PC-3 (cell line): ENCODE data around the gene MGMT.

Experiments used
- EZH2 ChIP-seq: fragments of 300-600 bp; sonication (generic); IDR thresholded peaks from one replicate; pipeline ENCODE4 v1.6.1; 2017; ENCODE audit warnings: antibody characterized with exemption, mild to moderate bottlenecking, low read length; ENCODE audit not compliant: unreplicated experiment
- TF ChIP-seq, protein P1 (sequence below): fragments of 300-600 bp; sonication (generic); conservative IDR thresholded peaks from 2 replicates; pipeline ENCODE4 v1.5.1; 2017; ENCODE audit warnings: antibody characterized with exemption, low read depth, mild to moderate bottlenecking, low read length

DNA sequence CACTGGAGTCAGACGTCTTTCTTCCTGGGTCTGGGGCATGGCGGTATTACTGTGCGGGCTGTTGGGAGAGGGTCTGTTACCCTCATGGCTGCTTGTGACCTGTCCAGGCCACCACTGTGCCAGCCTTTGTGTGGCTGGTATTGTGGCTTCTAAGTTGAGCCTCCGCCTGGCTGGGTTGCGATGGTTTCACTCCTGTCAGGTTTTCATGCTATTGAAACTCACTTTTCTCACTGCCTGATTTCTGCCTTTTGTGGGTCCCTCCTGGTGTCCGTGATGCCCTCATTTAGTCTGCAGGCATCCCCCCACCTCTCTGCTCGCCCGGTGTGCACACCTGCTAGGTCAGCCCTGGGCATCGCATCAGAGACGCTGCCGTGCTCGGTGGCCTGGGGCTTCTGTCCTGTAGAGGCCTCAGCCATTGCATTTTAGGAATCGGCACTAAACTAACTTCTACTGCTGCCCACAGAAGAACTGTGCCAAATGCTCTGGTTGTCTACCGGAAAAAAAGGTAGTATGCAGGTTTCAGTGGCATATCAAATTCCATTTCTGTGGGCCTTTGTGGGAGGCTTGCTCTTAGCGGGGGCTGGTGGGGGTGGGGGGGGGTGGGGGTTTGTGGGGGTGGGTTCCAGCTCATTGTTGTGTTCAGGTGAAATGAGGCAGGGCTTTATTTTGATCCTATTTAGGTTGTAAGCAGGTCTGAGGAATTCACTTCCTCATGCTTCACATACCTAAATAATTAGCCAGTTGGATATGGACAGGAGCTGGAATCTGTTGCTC lies 64.3 kb downstream of the MGMT start:
- TF ChIP-seq, protein P1, sequence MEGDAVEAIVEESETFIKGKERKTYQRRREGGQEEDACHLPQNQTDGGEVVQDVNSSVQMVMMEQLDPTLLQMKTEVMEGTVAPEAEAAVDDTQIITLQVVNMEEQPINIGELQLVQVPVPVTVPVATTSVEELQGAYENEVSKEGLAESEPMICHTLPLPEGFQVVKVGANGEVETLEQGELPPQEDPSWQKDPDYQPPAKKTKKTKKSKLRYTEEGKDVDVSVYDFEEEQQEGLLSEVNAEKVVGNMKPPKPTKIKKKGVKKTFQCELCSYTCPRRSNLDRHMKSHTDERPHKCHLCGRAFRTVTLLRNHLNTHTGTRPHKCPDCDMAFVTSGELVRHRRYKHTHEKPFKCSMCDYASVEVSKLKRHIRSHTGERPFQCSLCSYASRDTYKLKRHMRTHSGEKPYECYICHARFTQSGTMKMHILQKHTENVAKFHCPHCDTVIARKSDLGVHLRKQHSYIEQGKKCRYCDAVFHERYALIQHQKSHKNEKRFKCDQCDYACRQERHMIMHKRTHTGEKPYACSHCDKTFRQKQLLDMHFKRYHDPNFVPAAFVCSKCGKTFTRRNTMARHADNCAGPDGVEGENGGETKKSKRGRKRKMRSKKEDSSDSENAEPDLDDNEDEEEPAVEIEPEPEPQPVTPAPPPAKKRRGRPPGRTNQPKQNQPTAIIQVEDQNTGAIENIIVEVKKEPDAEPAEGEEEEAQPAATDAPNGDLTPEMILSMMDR: no peak
- no peak for TF ChIP-seq EZH2
